HAP-1 (cell line): ENCODE measurements around the gene HNRNPA1.
"Not testable (repeated sequence)": the region's sequence is repeated elsewhere in the genome, so short reads cannot be mapped to it uniquely, and the experiment has no call there.

Experiments used
- DNase-seq, 2 experiments: peaks; one replicate each; pipeline ENCODE4 v3.0.0-alpha.2; 2016 to 2020; ENCODE audit warnings: low spot score in 2 of 2
- H3K27me3 ChIP-seq: fragments of 250-450 bp; sonication (Bioruptor Pico); 2 replicates; pipeline ENCODE4 v1.5.1; 2020; ENCODE audit warnings: low read depth, mild to moderate bottlenecking, moderate library complexity
- H3K36me3 ChIP-seq: fragments of 250-450 bp; sonication (Bioruptor Pico); replicated peaks from 2 replicates; pipeline ENCODE4 v1.5.1; 2020; ENCODE audit warnings: mild to moderate bottlenecking
- H3K4me1 ChIP-seq: fragments of 250-450 bp; sonication (Bioruptor Pico); 2 replicates; pipeline ENCODE4 v1.5.1; 2020; ENCODE audit warnings: mild to moderate bottlenecking
- H3K4me3 ChIP-seq: fragments of 250-450 bp; sonication (Bioruptor Pico); 2 replicates; pipeline ENCODE4 v1.5.1; 2020; ENCODE audit warnings: mild to moderate bottlenecking, moderate library complexity
- H3K9me3 ChIP-seq: fragments of 250-450 bp; sonication (Bioruptor Pico); 2 replicates; pipeline ENCODE4 v1.5.1; 2020; ENCODE audit warnings: mild to moderate bottlenecking, moderate library complexity
- in situ Hi-C: fragments of 300-500 bp; cut with MboI; formaldehyde crosslinking; loops from 3 replicates; pipeline ENCODE4 v1.14.3; 2020; ENCODE audit warnings: low sequenced_read_pairs, inconsistent platforms, mixed read lengths

The HNRNPA1 gene

GRCh38 chr12:54324617-54325441 is 44.3 kb downstream of the HNRNPA1 start, which contains the start of gene COPZ1:
COPZ1 (plus strand) TSS chr12:54325131; CDS start chr12:54325164, 33 bp downstream.
- peak; percentile 97 to 100 for DNase-seq
- Histone ChIP-seq H3K27me3 (no peaks in the 10 kb centered on the region), H3K4me3 (peak within 1 kb of the TSS; percentile 87), H3K9me3 (no peaks in the 10 kb centered on the region), H3K36me3 (peaks cover 15% of the 10 kb centered on the region), H3K4me1 (peaks cover 24% of the 10 kb centered on the region)
- in situ Hi-C loops = no loop called here

- in situ Hi-C loops = not testable (repeated sequence)
- peak in 1 of 2 experiments; percentile 47 for DNase-seq
Measured at GRCh38 chr12:54325442-54326109, 45.0 kb downstream of the HNRNPA1 start.

GRCh38 chr12:54328595-54329337 is 48.2 kb downstream of the HNRNPA1 start:
- no peaks in the 10 kb centered on the region for H3K9me3 ChIP-seq
- H3K27me3 ChIP-seq = no peaks in the 10 kb centered on the region
- no peak for DNase-seq
- peaks cover 15% of the 10 kb centered on the region for H3K36me3 ChIP-seq
- in situ Hi-C loops = no loop called here
- H3K4me1 ChIP-seq = peaks cover 24% of the 10 kb centered on the region
- no peak overlapping the region for H3K4me3 ChIP-seq

More at GRCh38 chr12:54325442-54326109, 45.0 kb downstream of the HNRNPA1 start:
- not testable (repeated sequence) for H3K9me3 ChIP-seq, H3K27me3 ChIP-seq
- peaks cover 15% of the 10 kb centered on the region for H3K36me3 ChIP-seq
- peak overlapping the region; percentile 87 for H3K4me3 ChIP-seq
- H3K4me1 ChIP-seq = peaks cover 24% of the 10 kb centered on the region

- H3K4me3 ChIP-seq = no peak overlapping the region
- no peaks in the 10 kb centered on the region for H3K9me3 ChIP-seq
- H3K4me1 ChIP-seq = peaks cover 19% of the 10 kb centered on the region
- H3K36me3 ChIP-seq = peaks cover 15% of the 10 kb centered on the region
- no peak for DNase-seq
- in situ Hi-C loops = no loop called here
- H3K27me3 ChIP-seq = no peaks in the 10 kb centered on the region
Measured at GRCh38 chr12:54329759-54330158, 49.2 kb downstream of the HNRNPA1 start.

- Histone ChIP-seq H3K4me3 (no peak overlapping the region), H3K27me3 (no peaks in the 10 kb centered on the region), H3K4me1 (peaks cover 19% of the 10 kb centered on the region), H3K9me3 (no peaks in the 10 kb centered on the region), H3K36me3 (peaks cover 15% of the 10 kb centered on the region)
- in situ Hi-C loops = no loop called here
- DNase-seq = no peak
Measured at GRCh38 chr12:54330442-54330841, 49.9 kb downstream of the HNRNPA1 start.

- H3K9me3 ChIP-seq = no peaks in the 10 kb centered on the region
- in situ Hi-C loops = no loop called here
- no peaks in the 10 kb centered on the region for H3K27me3 ChIP-seq
- H3K36me3 ChIP-seq = peaks cover 15% of the 10 kb centered on the region
- no peak for DNase-seq
- no peak overlapping the region for H3K4me3 ChIP-seq
- H3K4me1 ChIP-seq = peaks cover 17% of the 10 kb centered on the region
Measured at GRCh38 chr12:54331461-54331860, 50.9 kb downstream of the HNRNPA1 start.

- Histone ChIP-seq H3K4me1 (peaks cover 12% of the 10 kb centered on the region), H3K9me3 (no peaks in the 10 kb centered on the region), H3K36me3 (peaks cover 18% of the 10 kb centered on the region), H3K27me3 (no peaks in the 10 kb centered on the region), H3K4me3 (no peak overlapping the region)
- DNase-seq = no peak
- in situ Hi-C loops = no loop called here
Measured at GRCh38 chr12:54333420-54334034, 53.0 kb downstream of the HNRNPA1 start.
